ENCODE data around the gene PHLDA2.

Gene PHLDA2

DNA sequence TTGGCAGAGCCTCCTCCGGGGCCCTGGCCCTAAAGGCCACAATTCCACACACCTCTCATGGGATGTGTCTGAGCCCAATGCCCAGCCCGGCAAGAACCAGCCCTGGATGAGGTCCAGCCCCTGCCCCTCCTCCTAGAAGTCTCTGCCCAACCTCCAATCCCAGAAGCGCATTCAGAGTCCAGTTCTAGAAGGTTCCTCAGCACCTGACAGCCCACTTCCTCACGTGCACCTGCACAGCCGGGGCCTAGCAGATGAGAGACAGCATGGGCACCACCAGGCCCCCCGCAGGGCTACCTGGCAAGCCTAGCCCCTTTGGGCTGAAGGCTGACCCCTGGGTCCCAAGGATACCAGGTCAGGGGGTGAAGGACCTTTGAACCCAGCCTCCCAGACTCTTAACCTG is 32.2 kb downstream of the PHLDA2 start:
- no peak for DNase-seq (ENCODE audit: low read depth)

DNA sequence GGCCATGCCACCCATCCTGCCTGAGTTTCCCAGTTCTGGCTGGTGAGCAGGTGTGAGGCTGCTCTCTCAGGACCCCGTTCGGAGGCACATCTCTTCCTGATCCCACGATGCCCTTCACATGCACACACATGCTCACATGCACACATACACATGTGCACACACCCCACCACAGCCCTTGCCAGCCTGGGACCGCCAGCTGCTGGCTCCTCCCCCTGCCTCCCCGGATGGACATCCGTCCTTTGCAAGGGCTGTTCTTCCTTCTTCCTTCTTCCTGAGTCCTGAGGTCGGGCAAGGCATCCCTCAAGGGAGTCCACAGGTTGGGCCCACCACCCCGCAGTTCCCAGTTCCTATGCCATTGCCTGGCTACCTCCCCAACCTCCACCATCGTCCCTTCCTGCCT is 33.2 kb downstream of the PHLDA2 start:
- no peak for DNase-seq (ENCODE audit: low read depth)

DNA sequence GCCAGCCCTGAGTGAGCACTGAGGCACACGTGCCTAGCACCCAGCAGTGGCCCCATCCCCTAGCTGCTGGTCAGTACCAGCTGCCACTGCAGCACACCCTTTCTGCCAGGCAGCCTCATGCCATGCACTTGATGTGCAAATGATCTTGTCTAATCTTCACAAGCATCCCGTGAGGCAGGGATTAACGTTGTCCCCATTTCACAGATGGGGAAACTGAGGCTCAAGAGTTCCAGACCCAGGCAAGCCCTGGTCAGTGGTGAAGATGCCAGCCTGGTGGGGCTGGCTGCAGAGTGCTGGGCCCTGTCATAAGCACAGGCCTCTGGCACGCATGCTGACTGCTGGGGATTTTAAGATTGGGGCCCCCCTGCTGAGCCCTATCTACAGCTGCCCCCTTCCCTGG is 35.3 kb downstream of the PHLDA2 start:
- DNase-seq (ENCODE audit: low read depth), result no peak

DNA sequence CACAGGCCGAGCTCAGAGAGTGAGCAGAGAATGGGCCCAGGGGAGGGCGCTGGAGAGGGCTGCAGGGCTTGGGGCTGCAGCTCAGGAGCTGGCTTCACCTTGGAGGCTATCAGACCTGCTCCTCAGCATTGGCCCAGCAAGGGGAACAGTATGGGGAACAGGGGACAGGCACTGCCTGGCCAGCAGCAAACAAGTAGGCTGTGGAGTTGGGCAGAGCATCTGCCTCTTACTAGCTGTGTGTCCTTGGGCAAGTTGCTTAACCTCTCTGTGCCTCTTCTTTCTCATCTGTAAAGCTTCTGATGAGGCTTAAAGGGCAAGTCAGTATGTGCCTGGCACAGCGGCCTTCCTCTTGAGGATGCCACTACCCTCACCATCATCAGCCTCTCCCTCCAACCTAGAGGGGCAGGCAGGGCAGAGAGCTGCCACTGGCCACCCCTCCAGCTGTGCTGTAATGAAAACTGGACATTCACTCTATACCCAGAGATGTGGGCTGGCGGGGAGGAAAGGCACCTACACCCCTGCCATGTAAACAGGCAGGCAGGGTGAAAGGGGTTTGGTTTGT is 36.2 kb downstream of the PHLDA2 start:
- no peak for DNase-seq (ENCODE audit: low read depth)

DNA sequence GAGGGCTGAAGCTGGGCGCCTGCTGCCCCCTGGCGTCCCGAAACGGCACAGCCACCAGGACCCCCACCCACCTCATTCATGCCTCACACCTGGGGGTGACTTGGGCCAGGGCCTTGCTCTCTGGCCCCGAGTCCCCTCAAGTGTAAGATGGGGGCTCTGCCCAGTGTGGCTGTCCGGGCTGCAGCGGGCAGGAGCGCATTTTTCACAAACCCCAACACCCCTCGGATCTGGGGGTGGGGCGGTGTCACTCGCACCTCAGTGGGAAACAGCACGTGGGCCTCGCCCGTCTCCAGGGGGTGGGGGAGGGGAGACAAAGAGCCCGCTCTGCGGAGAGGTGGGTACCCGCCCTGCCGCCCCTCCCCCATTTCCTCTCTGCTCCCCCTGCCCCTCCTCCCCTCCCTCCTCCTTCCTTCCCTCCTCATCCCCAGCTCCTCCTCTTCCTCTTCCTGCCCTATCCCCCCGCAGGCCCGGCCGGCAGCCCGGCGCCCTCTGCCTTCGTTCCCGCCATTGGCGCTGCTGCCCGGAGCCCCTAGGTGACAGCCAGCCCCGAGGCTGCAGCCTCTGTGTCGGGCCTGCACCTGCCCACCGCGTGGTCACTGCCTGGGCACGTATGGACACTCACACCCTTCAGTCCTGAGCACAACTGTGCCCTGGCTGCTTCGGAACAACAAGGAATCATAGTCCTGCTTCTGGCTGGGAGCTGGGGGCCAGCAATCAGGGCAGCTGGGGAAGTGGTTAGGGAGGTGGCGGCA is 36.8 kb downstream of the PHLDA2 start:
- DNase-seq (ENCODE audit: low read depth), result no peak

DNA sequence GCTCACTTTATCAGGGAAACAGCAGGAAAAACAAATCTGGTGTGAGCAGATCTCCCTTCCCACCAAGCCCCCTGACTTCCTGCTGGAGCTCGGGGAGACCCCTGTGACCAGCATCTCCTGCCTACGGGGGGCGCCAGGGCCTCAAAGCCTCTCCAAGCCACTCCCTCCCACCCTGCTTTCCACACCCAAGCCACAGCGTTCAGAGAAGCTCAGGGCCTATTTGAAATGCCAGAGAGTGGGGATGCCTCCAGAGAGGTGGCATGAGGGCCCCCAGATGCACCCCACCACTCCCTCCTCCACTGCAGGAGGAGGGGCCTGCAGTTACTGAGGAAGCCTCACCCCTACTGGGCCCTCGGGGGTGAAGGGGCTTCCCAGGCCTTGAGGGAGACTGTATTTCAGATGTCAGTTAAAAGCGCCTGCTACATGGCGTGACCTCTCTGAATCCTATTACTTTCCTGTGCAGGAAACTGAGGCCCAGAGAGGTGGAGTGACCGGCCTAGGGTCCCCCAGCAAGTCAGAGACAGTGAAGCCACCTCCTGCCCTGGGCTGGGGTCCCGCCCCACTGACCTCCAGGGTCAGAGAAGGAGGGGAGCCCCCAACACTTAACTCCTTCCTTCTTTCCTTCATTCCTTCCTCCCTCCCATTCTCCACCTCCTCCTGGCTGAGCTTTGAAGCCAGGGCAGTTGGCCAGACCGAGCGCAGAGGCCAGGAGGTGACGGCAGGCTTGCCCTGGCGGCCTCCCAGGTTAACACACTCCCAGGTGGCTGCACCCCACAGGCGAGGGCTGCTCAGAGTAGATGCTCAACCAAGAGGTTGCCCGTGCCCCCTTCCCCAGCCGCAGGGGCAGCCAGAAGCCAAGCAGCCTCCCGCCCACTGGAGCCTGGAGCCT is 37.6 kb downstream of the PHLDA2 start:
- DNase-seq (ENCODE audit: low read depth), result no peak

DNA sequence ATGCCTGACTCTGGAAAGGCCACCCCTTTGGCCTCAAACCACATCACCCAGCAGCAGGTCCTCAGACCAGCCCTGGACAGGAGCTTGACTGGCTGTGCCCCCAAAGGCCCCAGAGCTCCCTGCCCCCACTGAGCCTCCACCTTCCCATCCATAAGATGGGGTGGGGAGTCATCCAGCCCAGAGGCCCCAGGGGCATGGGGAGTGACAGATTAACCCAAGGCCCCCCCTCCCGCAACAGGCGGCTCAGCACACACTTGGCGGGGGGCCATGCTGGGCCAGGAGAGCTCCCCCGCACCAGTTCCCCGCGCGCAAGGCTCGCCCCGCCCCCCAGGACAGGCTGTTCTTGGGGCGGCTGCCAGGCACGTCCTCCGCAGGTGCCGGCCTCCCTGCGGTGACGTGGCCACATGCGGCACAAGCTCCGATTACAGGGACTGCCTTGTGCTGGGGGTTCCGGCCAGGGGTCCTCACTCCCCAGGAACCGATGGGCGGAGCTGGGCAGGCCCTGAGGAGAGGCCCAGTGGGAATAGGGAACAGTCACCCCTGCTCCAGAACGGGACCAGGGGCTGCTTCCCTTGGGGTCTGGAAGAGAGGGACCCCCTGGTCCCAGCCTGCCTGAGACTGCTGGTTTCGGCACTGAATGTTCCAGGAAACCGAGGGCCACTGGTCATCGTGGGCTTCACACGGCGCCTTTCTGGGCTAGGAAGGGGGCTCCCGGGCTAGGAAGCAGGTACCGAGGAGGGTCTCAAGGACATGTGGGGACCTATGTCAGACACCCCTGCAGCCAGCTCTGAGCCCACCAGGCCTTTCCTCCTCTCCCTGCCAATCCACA is 38.5 kb downstream of the PHLDA2 start:
- no peak for DNase-seq (ENCODE audit: low read depth)

DNA sequence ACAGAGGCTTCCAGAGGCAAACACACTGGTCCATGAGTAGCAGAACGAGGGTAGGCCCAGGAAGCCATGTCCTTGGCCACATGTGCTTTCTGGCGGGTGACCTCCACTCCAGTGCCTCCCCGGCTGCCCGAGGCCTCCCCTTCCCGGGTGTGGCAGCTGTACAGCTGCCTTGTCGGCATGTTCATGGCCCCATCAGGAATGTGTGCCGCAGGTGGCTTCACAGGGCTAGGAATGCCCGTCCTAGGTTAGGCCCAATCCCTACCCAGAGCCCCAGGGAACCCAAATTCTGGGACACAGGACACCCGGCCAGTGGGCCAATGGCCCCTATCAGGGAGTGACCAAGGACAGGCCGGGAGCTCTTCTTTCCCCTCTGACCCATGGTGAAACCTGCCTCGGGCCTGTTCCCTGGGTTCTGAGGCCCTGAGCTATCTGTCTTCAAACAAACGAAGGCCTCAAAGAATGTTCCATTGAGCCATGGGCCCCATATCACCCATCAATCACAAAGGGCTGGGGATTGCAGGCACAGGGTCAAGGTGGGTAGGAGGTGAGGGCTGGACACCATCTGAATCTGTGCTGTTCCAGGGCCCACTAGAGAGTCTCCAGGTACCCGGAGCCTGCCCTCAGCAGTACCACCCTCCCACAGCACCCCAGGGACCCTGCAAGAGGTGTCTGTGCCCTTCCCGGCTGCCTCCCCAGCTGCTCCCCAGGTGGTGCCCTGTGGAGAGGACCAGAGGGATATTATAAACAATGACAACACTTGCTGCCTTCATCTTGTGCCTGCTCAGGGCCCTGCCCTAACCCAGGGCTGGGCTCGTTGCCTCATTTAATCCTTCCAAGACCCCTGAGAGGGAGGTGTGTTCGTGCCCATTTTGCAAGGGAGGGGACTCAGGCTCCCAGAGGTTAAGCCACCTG is 39.6 kb downstream of the PHLDA2 start:
- DNase-seq (ENCODE audit: low read depth), result no peak

DNA sequence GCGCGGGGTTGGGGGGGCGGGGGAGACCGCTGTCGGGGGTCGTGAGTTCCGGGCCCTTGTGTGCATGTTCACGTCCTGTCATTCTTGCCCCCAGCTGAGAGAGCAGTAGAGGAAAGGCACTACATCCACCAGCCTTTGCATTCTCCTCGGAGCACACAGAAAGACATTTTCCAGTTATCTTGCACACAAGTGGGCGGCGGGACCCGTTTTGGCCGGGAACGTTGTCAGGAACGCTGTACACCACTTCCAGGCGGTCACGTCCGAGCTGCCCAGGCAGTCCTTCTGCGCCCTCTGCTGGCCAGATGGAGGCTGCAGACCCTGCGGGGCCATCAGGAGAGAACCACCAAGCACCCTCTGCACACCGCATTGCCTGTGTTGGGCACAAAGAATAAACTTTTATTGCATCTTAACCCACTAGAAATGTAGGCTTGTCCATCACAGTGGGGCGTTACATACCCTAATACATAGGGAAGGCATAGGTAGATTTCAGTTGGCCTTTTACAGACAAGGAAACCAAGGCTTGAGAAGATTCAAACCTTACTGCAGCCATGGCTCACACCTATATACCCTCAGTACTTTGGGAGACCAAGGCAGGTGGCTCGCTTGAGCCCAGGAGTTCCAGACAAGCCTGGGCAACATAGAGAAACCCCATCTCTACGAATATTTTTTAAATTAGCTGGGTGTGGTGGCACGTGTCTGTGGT is 40.8 kb downstream of the PHLDA2 start:
- peak; percentile 60 for DNase-seq (ENCODE audit: low read depth)

DNA sequence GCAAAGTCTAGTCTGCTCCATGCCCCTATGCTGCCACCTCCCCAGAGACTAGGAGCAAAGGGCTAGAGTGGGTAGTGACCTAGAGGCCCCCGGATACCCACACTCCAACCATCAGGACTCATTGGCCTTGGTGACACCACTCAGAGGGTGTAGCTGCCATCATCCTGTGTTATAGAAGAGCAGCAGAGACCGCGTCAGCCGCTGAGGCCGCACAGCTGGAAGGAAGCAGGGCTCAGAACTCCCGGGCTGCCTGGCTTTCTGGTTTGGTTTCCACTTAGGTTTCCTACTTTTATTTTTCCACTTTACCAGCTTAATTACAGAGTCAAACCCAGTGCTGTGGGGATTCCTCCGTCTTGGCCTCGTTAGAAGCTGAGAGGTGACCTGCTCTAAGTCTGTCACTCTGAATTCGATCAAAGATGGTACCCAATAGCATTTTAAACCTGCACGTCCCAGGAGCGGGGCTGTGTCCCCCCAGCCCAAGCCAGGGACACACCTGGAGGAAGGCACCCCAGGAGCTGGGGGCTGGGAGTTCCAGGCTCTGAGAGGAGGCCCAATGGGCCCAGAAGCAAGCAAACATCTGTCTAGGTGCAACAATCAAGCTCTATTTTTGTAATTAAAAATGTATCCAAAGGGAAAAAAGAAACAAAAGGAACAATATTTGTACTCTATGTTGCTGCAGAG is 41.6 kb downstream of the PHLDA2 start:
- DNase-seq (ENCODE audit: low read depth), result no peak

DNA sequence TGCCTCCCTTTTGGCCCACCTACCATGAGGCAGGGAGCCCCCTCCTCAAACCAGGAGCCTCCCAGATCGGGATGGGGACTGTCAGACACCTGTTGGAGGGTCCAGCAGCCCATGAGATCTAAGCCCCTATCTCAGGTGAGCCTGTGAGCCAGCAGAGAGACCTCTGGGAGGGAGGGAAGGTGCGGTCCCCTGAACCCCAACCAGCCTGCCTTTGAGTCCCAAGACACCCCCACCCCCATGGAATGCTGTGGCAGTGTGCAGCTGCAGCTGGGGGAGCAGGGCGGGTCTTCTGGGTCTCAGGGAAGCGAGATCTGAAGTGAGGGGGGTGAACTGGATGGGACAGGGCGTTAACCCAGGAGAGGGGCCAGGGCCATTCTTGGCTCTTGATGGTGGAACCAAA is 42.3 kb downstream of the PHLDA2 start:
- no peak for DNase-seq (ENCODE audit: low read depth)

DNA sequence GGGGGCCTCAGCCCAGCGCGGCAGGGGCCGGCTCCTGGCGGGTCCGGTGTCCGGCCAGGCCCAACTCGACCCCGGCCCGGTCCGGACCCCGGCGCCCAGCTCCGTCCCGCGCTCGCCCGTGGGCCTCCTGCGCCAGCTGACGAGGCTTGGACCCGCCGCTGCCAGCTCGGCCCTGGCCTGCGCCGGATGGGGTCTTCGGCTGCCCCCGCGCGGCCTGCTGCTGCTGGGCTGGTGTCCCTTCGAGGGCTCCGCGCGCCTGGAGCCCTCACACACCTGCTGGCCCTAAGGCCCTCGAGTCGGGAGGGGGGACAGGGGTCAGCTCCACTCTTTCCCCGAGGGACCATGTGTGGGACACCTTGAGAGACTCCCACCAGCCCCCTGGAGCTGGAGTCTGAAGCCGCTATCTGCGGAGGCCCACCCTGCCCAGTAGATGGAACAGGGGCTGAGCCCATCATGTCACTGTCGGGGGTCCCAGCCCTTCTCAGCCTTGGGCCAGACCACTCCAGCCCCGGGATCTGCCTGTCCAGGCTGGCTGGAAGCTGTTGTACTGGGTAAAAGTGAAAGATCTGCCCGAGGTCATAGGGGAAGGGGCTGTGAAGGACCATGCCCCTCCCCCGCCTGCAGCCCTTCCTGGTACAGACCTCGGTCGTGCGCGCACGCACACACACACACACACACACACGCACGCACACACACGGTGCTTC is 42.9 kb downstream of the PHLDA2 start:
- no peak for DNase-seq (ENCODE audit: low read depth)

DNA sequence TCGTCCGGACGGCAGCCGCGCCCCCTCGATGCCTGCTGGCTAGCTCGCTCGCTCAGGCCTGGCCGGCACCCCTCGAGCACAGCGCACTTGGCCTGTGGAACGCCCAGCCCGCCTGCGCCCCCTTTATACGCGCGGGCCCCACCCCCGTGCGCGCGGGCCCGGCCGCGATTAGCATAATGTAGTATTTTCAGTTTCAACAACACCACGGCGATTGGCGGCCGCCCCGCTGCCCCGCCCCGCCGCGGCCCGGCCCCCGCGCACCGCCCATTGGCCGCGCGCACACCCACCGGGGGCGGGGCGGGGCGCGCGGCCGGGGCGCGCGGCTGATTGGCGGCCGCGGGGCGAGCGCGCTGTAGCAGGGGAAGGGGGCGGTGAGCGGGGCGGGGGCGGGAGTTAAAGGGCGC is 43.5 kb downstream of the PHLDA2 start, which contains the start of gene CDKN1C:
CDKN1C (minus strand) TSS at position 98 of the 404 bp plus-strand sequence. CDS start 319 bp downstream, outside the sequence.
- peak; percentile 41 for DNase-seq (ENCODE audit: low read depth)

DNA sequence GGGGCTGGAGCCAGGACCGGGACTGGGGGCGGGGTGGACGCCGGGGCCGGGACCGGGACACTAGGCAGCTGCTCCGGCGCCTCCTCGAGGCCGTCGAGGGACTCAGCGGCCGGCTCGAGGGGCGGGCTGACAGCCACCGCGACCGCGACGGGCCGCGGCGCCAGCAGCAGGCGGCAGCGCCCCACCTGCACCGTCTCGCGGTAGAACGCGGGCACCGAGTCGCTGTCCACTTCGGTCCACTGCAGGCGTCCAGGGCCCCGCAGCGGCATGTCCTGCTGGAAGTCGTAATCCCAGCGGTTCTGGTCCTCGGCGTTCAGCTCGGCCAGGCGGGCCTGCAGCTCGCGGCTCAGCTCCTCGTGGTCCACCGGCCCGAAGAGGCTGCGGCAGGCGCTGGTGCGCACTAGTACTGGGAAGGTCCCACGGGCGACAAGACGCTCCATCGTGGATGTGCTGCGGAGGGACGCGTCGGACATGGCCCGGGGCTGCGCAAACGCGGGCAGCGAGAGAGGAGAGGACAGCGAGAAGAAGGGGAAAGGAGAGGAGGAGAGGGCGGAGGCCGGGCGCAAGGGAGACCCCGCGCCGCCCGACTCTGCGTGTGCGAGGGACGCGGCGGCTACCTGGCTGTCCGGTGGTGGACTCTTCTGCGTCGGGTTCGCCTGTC is 44.1 kb downstream of the PHLDA2 start:
- no peak for DNase-seq (ENCODE audit: low read depth)

DNA sequence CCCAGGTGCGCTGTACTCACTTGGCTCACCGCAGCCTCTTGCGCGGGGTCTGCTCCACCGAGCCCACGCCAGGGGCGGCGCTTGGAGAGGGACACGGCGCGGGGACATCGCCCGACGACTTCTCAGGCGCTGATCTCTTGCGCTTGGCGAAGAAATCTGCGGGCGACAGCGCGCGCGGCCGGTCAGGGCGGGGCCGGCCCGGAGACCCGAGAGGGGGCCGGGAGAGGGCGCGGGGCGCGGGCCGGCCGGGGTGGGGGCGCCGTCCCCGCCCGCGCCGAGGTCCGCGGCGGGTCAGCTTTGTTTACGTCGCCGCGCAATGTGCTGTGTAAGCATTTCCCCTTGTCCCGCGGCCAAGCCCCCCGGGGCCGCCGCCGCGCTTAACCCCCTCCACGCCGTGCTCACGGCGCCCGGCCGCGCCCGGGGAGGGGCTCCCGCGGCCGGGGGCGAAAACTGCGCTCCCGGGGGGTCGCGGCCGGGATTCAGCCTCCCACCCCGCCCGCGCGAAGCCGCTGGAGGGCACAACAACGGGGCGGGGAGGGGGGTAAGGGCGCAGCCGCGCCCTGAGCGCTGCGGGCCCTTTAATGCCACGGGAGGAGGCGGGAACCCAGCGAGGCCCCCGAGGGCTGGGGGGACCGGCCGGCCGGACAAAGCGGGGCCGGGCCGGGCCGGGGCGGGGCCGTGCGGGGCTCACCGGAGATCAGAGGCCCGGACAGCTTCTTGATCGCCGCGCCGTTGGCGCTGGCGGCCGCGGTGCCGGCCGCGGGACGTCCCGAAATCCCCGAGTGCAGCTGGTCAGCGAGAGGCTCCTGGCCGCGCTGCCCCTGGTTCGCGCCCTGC is 45.0 kb downstream of the PHLDA2 start:
- DNase-seq (ENCODE audit: low read depth), result no peak

DNA sequence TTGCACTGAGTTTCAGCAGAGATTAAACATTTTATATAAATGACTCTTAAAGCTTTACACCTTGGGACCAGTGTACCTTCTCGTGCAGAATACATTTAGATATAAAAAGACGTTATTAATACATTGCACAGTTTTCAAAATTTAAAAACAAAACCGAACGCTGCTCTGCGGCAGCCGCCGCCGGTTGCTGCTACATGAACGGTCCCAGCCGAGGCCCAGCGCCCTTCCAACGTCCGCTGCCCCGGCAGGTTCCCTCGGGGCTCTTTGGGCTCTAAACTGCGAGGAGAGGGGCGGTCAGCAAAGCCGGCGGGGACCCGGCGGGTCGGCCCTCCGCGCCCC is 45.6 kb downstream of the PHLDA2 start:
- DNase-seq (ENCODE audit: low read depth), result no peak

DNA sequence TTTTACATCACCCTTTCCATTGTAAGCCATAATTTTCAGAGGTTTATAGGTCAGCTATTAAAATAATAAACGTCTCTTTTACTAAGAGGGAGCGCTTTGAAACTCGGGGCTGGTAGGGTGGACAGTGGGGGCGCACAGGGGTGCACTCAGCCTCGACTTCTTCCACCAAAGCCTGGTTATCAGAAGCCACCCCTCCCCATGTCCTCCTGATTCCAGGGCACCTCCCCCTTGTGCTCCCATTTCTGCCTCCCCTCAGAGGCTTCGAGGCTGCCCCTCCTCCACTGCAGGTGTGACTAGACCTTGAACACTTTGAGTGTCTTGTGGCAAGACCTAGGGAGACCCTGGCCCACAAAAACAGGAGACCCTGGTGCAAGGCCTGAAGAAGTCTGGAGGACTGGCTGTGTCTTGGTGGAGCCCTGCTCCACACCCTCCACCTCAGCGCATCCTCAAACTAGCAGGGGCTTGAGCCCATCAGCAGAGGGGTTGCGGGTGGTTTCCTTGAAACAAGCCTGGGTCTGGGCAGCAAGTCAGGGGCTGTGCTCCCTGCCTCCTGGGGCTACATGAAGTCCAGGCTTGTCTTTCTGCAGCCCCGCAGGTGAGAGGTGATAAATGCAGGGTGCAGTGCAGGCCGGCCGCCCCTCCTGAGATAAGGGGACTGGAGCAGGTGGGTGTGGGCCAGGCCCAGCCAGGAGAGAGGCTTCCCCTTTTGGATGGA is 46.7 kb downstream of the PHLDA2 start:
- no peak for DNase-seq (ENCODE audit: low read depth)
